Effector CD4-positive, alpha-beta T cell (primary cell): Measurements from ENCODE around the gene ZNF283.
"Not testable (repeated sequence)": the region's sequence is repeated elsewhere in the genome, so short reads cannot be mapped to it uniquely, and the experiment has no call there.

ENCODE experiments used
- DNase-seq: peaks from one replicate; pipeline ENCODE4 v3.0.0-alpha.2; 2020

ZNF283 gene

DNA sequence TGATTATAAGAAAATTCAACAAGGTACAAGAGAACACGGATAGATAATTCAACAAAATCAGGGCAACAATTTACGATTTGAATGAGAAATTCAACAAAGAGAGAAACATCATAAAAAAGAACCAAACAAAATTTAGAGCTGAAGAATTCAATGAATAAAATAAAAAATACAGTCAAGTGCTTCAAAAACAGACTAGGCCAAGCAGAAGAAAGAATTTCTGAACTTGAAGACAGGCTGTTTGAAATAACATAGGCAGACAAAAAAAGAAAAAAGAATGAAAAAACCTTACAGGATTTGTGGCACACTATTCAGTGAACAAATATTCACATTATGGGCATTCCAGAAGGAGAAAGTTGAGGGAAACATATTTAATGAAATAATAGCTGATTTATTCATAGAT, 31.1 kb downstream of the ZNF283 start:
- no peak for DNase-seq

GRCh38 chr19:43866923-43867322, 39.8 kb downstream of the ZNF283 start:
- DNase-seq, result not testable (repeated sequence)

GRCh38 chr19:43872547-43873336, 45.6 kb downstream of the ZNF283 start:
- DNase-seq, result no peak

- DNase-seq, result no peak
These were observed 53.4 kb downstream of the ZNF283 start for GRCh38 chr19:43880483-43880882.

- no peak for DNase-seq
These were observed 56.7 kb downstream of the ZNF283 start, which contains the start of gene ZNF404 for GRCh38 chr19:43883864-43884263. Gene ZNF404, minus strand, starts transcription at chr19:43883964.

- no peak for DNase-seq
These were observed 68.7 kb downstream of the ZNF283 start for GRCh38 chr19:43895727-43896308.
